ENCODE data around the gene PHLPP2. TPM values are rescaled to one million over a fixed set of nuclear protein-coding genes. Genes with fewer than 3 reads are reported as not detected.

PHLPP2 gene
- total RNA-seq, 2 experiments from 2014 or later = 6.7 to 14.8 TPM

DNA sequence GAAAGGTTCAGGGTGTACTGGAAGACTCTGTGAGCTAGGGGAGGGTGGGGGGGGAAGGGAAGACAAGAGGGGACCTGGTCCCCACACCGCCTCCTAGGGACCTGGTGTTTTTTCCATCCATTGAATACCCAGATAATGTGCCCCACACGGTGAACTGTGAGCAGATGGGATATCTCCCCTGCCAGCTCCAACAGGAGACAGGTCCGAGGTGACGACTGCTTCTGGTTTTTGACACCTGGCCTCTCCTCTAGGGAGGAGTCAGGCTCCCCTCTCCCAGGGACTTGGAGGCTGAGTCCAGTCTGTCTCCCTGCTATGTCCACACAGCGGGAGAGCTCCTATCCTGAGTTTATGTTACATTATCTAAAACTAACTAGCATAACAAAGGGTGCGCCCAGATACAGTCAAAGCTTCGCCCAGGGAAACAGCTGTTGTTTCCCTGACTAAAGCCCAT, 96.7 kb downstream of the PHLPP2 start:
- H3K36me3 ChIP-seq (ENCODE audit: insufficient read depth, low read length) = no peaks in the 10 kb centered on the region
- H3K4me2 ChIP-seq (ENCODE audit: low read length) = no peak overlapping the region
- intact Hi-C loops (cut with micrococcal nuclease; ENCODE audit: unreplicated experiment) = no loop called here
- no peak overlapping the region for H3K27ac ChIP-seq (ENCODE audit: low read depth, low read length, poor library complexity, severe bottlenecking)
- H3K9me2 ChIP-seq (ENCODE audit: insufficient read depth, low read length) = no peaks in the 10 kb centered on the region
- no peaks in the 10 kb centered on the region for H3K79me2 ChIP-seq (ENCODE audit: insufficient read depth, low read depth, low read length)
- no peaks in the 10 kb centered on the region for H3K4me1 ChIP-seq (ENCODE audit: insufficient read depth, low read length, poor library complexity, severe bottlenecking)
- ChIA-PET CTCF (ENCODE audit: unreplicated experiment) (interaction anchor here (0.6 kb wide), 1 partner anchor 74 kb away, joined by 3 read pairs; no protein-coding TSS in a partner anchor), POLR2A (no interaction called here)
- no peak overlapping the region for H3K4me3 ChIP-seq (ENCODE audit: low read depth, low read length, poor library complexity, severe bottlenecking)
- no peak for DNase-seq (ENCODE audit: low spot score)
- TF ChIP-seq EZH2phosphoT487 (IDR thresholded peaks at IDR 0.05; ENCODE audit: borderline replicate concordance, low read depth, low read length) (no peak), CTCF (conservative IDR thresholded peaks at IDR 0.05; ENCODE audit: low read length) (no peak)
- H4K20me1 ChIP-seq (ENCODE audit: insufficient read depth, low read length) = no peaks in the 10 kb centered on the region
- H3K9me3 ChIP-seq (ENCODE audit: low read length) = no peaks in the 10 kb centered on the region
- no TSS peak for BruUV-seq (replicated peaks)
- no peak overlapping the region for H2AFZ ChIP-seq (ENCODE audit: low read length)

DNA sequence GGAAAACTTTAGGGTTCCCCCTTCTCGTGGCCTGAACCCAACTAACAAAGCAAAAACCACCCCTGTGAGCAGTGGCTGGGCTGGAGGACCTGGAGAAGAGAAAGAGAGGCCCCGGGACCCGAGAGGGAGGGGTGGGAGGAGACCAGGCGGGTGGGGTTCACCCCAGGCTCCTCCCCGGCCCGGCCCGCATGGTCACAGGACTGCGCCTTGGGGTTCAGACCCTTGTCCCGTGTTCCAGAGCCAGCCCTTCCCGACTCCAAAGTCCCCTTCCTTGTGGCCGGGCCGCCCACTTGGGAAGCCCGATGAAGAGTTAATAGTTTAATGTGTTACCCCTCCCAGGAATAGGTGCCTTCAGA, 97.7 kb downstream of the PHLPP2 start:
- H3K9me3 ChIP-seq (ENCODE audit: low read length) = no peaks in the 10 kb centered on the region
- H3K36me3 ChIP-seq (ENCODE audit: insufficient read depth, low read length) = no peaks in the 10 kb centered on the region
- H3K9me2 ChIP-seq (ENCODE audit: insufficient read depth, low read length) = no peaks in the 10 kb centered on the region
- intact Hi-C loops (cut with micrococcal nuclease; ENCODE audit: unreplicated experiment) = no loop called here
- no peak overlapping the region for H2AFZ ChIP-seq (ENCODE audit: low read length)
- BruUV-seq (replicated peaks) = no TSS peak
- POLR2A ChIA-PET = interaction anchor here (0.7 kb wide), 1 partner anchor 117 kb away, joined by 3 read pairs; no protein-coding TSS in a partner anchor
- H3K4me3 ChIP-seq (ENCODE audit: low read depth, low read length, poor library complexity, severe bottlenecking) = no peak overlapping the region
- no peak overlapping the region for H3K27ac ChIP-seq (ENCODE audit: low read depth, low read length, poor library complexity, severe bottlenecking)
- DNase-seq (ENCODE audit: low spot score) = no peak
- no peaks in the 10 kb centered on the region for H4K20me1 ChIP-seq (ENCODE audit: insufficient read depth, low read length)
- H3K4me2 ChIP-seq (ENCODE audit: low read length) = no peak overlapping the region
- no peaks in the 10 kb centered on the region for H3K4me1 ChIP-seq (ENCODE audit: insufficient read depth, low read length, poor library complexity, severe bottlenecking)
- H3K79me2 ChIP-seq (ENCODE audit: insufficient read depth, low read depth, low read length) = no peaks in the 10 kb centered on the region
- TF ChIP-seq CTCF (conservative IDR thresholded peaks at IDR 0.05; ENCODE audit: low read length) = no peak
- TF ChIP-seq EZH2phosphoT487 (IDR thresholded peaks at IDR 0.05; ENCODE audit: borderline replicate concordance, low read depth, low read length) = no peak
- CTCF ChIA-PET (ENCODE audit: unreplicated experiment) = no interaction called here

DNA sequence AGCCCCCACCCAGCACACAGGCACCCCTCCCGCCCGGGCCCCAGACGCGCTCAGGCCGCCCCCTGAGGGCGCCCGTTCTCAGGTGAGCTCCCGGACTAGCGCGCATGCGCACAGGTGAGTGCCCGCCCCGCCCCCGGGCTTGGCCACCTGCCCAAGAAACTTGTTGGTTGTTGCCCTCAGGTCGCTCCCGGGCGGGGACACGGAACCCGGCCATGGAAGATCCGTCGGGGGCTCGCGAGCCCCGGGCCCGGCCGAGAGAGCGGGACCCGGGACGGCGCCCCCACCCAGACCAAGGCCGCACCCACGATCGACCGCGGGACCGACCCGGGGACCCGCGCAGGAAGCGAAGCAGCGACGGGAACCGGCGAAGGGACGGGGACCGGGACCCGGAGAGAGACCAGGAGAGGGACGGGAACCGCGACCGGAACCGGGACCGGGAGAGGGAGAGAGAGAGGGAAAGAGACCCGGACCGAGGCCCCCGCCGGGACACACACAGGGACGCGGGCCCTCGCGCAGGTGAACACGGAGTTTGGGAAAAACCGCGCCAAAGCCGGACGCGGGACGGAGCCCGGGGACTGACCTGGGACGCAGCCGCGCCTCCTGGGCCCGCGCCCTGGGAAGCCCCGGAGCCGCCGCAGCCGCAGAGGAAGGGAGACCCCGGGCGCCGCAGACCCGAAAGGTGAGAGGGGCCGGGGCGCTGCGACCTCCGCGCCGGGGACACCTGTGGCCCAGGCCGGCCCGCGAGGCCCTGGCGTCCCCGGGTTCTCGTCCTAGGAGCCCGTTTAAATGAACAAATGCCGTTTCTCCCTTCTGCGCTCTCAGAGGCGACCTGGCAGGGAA, 98.3 kb downstream of the PHLPP2 start, which contains the start of gene MARVELD3:
Gene MARVELD3, plus strand, starts transcription at position 167 of the 840 bp plus-strand sequence. Its CDS starts 46 bp downstream, at position 213.
- H3K4me1 ChIP-seq (ENCODE audit: insufficient read depth, low read length, poor library complexity, severe bottlenecking) = no peaks in the 10 kb centered on the region
- POLR2A ChIA-PET = no interaction called here
- no peaks in the 10 kb centered on the region for H4K20me1 ChIP-seq (ENCODE audit: insufficient read depth, low read length)
- no peaks in the 10 kb centered on the region for H3K79me2 ChIP-seq (ENCODE audit: insufficient read depth, low read depth, low read length)
- TF ChIP-seq CTCF (conservative IDR thresholded peaks at IDR 0.05; ENCODE audit: low read length) = no peak
- TF ChIP-seq EZH2phosphoT487 (IDR thresholded peaks at IDR 0.05; ENCODE audit: borderline replicate concordance, low read depth, low read length) = no peak
- H3K9me2 ChIP-seq (ENCODE audit: insufficient read depth, low read length) = no peaks in the 10 kb centered on the region
- CTCF ChIA-PET (ENCODE audit: unreplicated experiment) = no interaction called here
- H3K4me3 ChIP-seq (ENCODE audit: low read depth, low read length, poor library complexity, severe bottlenecking) = no peak within 1 kb of the TSS
- no peak within 1 kb of the TSS for H3K27ac ChIP-seq (ENCODE audit: low read depth, low read length, poor library complexity, severe bottlenecking)
- no peak within 1 kb of the TSS for H3K4me2 ChIP-seq (ENCODE audit: low read length)
- intact Hi-C loops (cut with micrococcal nuclease; ENCODE audit: unreplicated experiment) = no loop called here
- BruUV-seq (replicated peaks) = no TSS peak
- no peak within 1 kb of the TSS for H2AFZ ChIP-seq (ENCODE audit: low read length)
- no peaks in the 10 kb centered on the region for H3K9me3 ChIP-seq (ENCODE audit: low read length)
- no peak for DNase-seq (ENCODE audit: low spot score)
- no peaks in the 10 kb centered on the region for H3K36me3 ChIP-seq (ENCODE audit: insufficient read depth, low read length)
